Loucy (cell line): Measurements from ENCODE around the gene ZNF469.

Source experiments
- CTCF ChIP-seq: fragments of 200-600 bp; sonication (generic); conservative IDR thresholded peaks from 2 replicates; pipeline ENCODE4 v1.5.1; 2014; ENCODE audit warnings: mild to moderate bottlenecking, antibody characterized with exemption, low read length
- EZH2phosphoT487 ChIP-seq: fragments of 200-600 bp; IDR thresholded peaks from 2 replicates; pipeline ENCODE4 v1.6.1; 2018; ENCODE audit warnings: antibody characterized with exemption, mild to moderate bottlenecking, moderate library complexity, borderline replicate concordance

GRCh38 chr16:88428156-88428555, 45.4 kb downstream of the ZNF469 start:
- no peak for TF ChIP-seq CTCF
- TF ChIP-seq EZH2phosphoT487 = no peak
